Endothelial cell of umbilical vein (primary cell): ENCODE results near the gene ADCY2. TPM values are rescaled to one million over a fixed set of nuclear protein-coding genes. Genes with fewer than 3 reads are reported as not detected.

Source experiments
- BruUV-seq: library from RNA; stranded (reverse); fragments of 400-500 nt; replicated peaks from 2 replicates; lab custom pipeline; 2021; lab: Mats Ljungman, UMichigan
- CTCF ChIA-PET: fragments of 300-600, 350-600 bp; sonication (Branson Sonifier 250); formaldehyde crosslinking; loops from one replicate; lab custom pipeline; 2021; ENCODE audit warnings: antibody characterized with exemption, inconsistent platforms; lab: Charles Lee
- POLR2A ChIA-PET: fragments of 300-600, 350-600 bp; sonication (Branson Sonifier 250); formaldehyde crosslinking; loops from one replicate; lab custom pipeline; 2021; ENCODE audit warnings: antibody characterized with exemption, inconsistent platforms; lab: Charles Lee
- DNase-seq: peaks from one replicate; pipeline ENCODE4 v3.0.0-alpha.2; 2011; ENCODE audit warnings: low read depth, low spot score
- FAIRE-seq: peaks from 2 replicates; lab custom pipeline; 2011; peaks lifted over from hg19 to GRCh38; lab: Jason Lieb, UNC
- H2AFZ ChIP-seq: 2 replicates; pipeline ENCODE4 v1.6.0; 2012; ENCODE audit warnings: low read depth, low read length, control low read depth, inconsistent platforms
- H3K27ac ChIP-seq: 2 replicates; pipeline ENCODE4 v1.5.1; 2011; ENCODE audit warnings: low read depth, mild to moderate bottlenecking, control low read depth, low read length, moderate library complexity; ENCODE audit not compliant: insufficient read depth
- H3K27me3 ChIP-seq, 2 experiments: 2 replicates each; pipeline versions ENCODE4 v1.6.0 to v1.6.1; 2011; ENCODE audit warnings: low read length in 2 of 2, mixed read lengths in 1 of 2; ENCODE audit not compliant: control insufficient read depth in 2 of 2, insufficient read depth in 2 of 2
- H3K36me3 ChIP-seq, 2 experiments: 2 replicates in 1 of 2; 3 replicates in 1 of 2; pipeline ENCODE4 v1.5.1; 2011; ENCODE audit warnings: low read length in 2 of 2, mild to moderate bottlenecking in 1 of 2, moderate library complexity in 1 of 2; ENCODE audit not compliant: control insufficient read depth in 2 of 2, insufficient read depth in 2 of 2; ENCODE audit errors: extremely low read depth in 1 of 2
- H3K4me1 ChIP-seq: 3 replicates; pipeline ENCODE4 v1.5.1; 2011; ENCODE audit warnings: mild to moderate bottlenecking, low read length; ENCODE audit not compliant: control insufficient read depth, insufficient read depth; ENCODE audit errors: extremely low read depth
- H3K4me2 ChIP-seq: 2 replicates; pipeline ENCODE4 v1.6.1; 2011; ENCODE audit warnings: low read length, control low read depth, mixed read lengths; ENCODE audit not compliant: insufficient read depth
- H3K4me3 ChIP-seq, 3 experiments: fragments of 200-600 bp in 1 of 3; sonication (generic), shearing (Covaris generic) in 1 of 3; replicated peaks in 1 of 3; 2 replicates each; pipeline ENCODE4 v1.5.1; 2011 to 2016; ENCODE audit warnings: control low read depth in 3 of 3, low read length in 3 of 3, mild to moderate bottlenecking in 2 of 3, inconsistent platforms in 1 of 3, low read depth in 1 of 3, moderate library complexity in 1 of 3; ENCODE audit not compliant: insufficient read depth in 1 of 3
- H3K79me2 ChIP-seq: 2 replicates; pipeline ENCODE4 v1.6.0; 2012; ENCODE audit warnings: low read length, inconsistent platforms; ENCODE audit not compliant: control insufficient read depth, insufficient read depth
- H3K9ac ChIP-seq: replicated peaks from 2 replicates; pipeline ENCODE3; 2011; ENCODE audit warnings: low read length, control low read depth; ENCODE audit not compliant: insufficient read depth; ENCODE audit errors: extremely low read depth
- H3K9me1 ChIP-seq: replicated peaks from 3 replicates; pipeline ENCODE4 v1.6.0; 2011; ENCODE audit warnings: mild to moderate bottlenecking, low read length; ENCODE audit not compliant: control insufficient read depth, insufficient read depth; ENCODE audit errors: extremely low read depth
- H3K9me3 ChIP-seq: replicated peaks from 2 replicates; pipeline ENCODE4 v1.5.1; 2012; ENCODE audit warnings: low read length, inconsistent platforms; ENCODE audit not compliant: control insufficient read depth, insufficient read depth
- H4K20me1 ChIP-seq: replicated peaks from 2 replicates; pipeline ENCODE3; 2011; ENCODE audit warnings: mild to moderate bottlenecking, low read length; ENCODE audit not compliant: control insufficient read depth, insufficient read depth; ENCODE audit errors: extremely low read depth
- EZH2 ChIP-seq: IDR thresholded peaks from 2 replicates; pipeline ENCODE4 v1.6.1; 2012; ENCODE audit warnings: borderline replicate concordance, low read depth, mild to moderate bottlenecking, moderate library complexity, low read length, inconsistent platforms; ENCODE audit not compliant: severe bottlenecking
- FOS ChIP-seq: IDR thresholded peaks from 2 replicates; pipeline ENCODE4 v1.6.1; 2011; ENCODE audit warnings: mild to moderate bottlenecking, low read length, moderate library complexity, borderline replicate concordance; ENCODE audit not compliant: insufficient read depth
- GATA2 ChIP-seq: IDR thresholded peaks from 2 replicates; pipeline ENCODE4 v1.7.0; 2011; ENCODE audit warnings: low read depth, mild to moderate bottlenecking, moderate library complexity, mixed read lengths, low read length; ENCODE audit not compliant: insufficient read length, insufficient read depth
- JUN ChIP-seq: IDR thresholded peaks from 2 replicates; pipeline ENCODE4 v1.6.1; 2011; ENCODE audit warnings: borderline replicate concordance, low read depth; ENCODE audit not compliant: insufficient read length, insufficient read depth
- MYC ChIP-seq: IDR thresholded peaks from one replicate; pipeline ENCODE4 v1.6.1; 2011; ENCODE audit warnings: mild to moderate bottlenecking, low read depth, low read length
- POLR2A ChIP-seq: IDR thresholded peaks from 2 replicates; pipeline ENCODE4 v1.6.1; 2012; ENCODE audit warnings: low read depth, mild to moderate bottlenecking, control low read depth, low read length
- dilution Hi-C: fragments of 300-500 bp; cut with MboI; formaldehyde crosslinking; loops from one replicate; pipeline ENCODE4 v1.15.0; 2019; ENCODE audit warnings: low sequenced_read_pairs; ENCODE audit not compliant: extremely low pct_ligation_motif_present
- intact Hi-C: fragments of 100-400 bp; cut with micrococcal nuclease; formaldehyde crosslinking; loops from one replicate; pipeline ENCODE4 v1.10.0; 2022
- polyA plus RNA-seq, 4 experiments: library from polyadenylated mRNA; depleted of rRNA in 3 of 4; stranded (reverse) in 3 of 4; unstranded in 1 of 4; fragments of >200 nt; gene quantifications; 2 replicates each; pipeline versions ENCODE4 v1.2.1 to v1.2.3, GENCODE V29; 2011 to 2012; ENCODE audit warnings: missing spikeins in 1 of 4
- total RNA-seq: library from RNA; stranded (reverse); gene quantifications from 2 replicates; pipeline ENCODE4 v1.2.3, GENCODE V29; 2021
- TF ChIP-seq, protein P1 (sequence below), 2 donors: IDR thresholded peaks; 1 replicate in 1 of 2; 2 replicates in 1 of 2; pipeline ENCODE4 v1.5.1; 2011; ENCODE audit warnings: low read length in 2 of 2, mild to moderate bottlenecking in 2 of 2, moderate library complexity in 2 of 2, control low read depth in 1 of 2, inconsistent platforms in 1 of 2, low read depth in 1 of 2; ENCODE audit not compliant: insufficient read depth in 1 of 2; ENCODE audit errors: extremely low read depth in 1 of 2

ADCY2 gene
- total and polyA plus RNA-seq, 2 donors (not counting 3 experiments of a cell fraction or from before 2014, with no cell fraction given) = under 0.01 TPM; not detected in 1

DNA sequence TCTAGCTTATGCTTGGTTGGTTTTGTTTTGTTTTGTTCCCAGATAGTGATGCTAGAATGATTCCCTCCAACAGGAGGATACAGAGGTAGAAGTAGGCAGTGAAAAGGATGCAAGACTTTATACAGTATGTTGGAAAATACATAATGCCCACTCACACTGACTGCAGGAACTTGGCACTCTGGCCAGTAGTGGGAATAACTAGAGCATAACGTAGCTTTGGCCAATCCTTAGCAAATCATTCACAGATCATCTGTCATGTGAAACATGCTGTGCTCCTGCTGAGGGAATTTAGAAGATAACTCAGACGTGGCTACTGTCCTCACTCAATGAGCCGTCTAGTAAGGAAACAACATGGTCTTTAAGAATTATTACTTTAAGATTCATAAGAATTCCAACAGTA is 441.5 kb downstream of the ADCY2 start:
- no peaks in the 10 kb centered on the region for H3K9me1 ChIP-seq
- H3K79me2 ChIP-seq = no peaks in the 10 kb centered on the region
- H3K27ac ChIP-seq = no peak overlapping the region
- FAIRE-seq = no peak
- H3K9ac ChIP-seq = no peak overlapping the region
- BruUV-seq = no TSS peak
- intact Hi-C loops = no loop called here
- TF ChIP-seq GATA2 (no peak), POLR2A (no peak), MYC (no peak), JUN (no peak), EZH2 (no peak)
- no peaks in the 10 kb centered on the region for H4K20me1 ChIP-seq
- H3K27me3 ChIP-seq = no peaks in the 10 kb centered on the region
- H3K4me1 ChIP-seq = no peaks in the 10 kb centered on the region
- no peak overlapping the region for H3K4me3 ChIP-seq
- no peak overlapping the region for H2AFZ ChIP-seq
- POLR2A ChIA-PET = no interaction called here
- H3K36me3 ChIP-seq = no peaks in the 10 kb centered on the region
- dilution Hi-C loops = no loop called here
- DNase-seq = no peak
- CTCF ChIA-PET = no interaction called here
- H3K4me2 ChIP-seq = no peak overlapping the region
- no peaks in the 10 kb centered on the region for H3K9me3 ChIP-seq

DNA sequence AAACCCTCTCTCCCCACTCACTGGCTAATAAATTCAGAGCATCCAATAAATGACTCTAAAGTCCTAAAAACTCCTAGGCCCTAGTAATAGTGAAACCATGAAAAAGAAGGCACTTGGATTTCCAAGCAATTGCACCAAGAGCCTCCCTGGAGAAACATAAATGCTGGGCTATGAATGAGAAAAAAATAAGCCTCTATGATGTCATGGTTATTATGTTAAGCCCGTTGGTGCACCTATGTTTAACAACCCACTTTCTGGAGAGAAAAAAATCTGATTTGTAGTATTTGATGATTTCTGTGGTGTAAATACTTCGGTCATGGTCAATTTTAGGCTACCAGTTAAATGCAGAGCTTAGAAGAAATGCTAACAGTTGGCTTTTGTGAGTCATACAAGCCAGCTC is 446.6 kb downstream of the ADCY2 start:
- Histone ChIP-seq H3K36me3 (no peaks in the 10 kb centered on the region), H3K4me1 (no peaks in the 10 kb centered on the region), H3K9ac (no peak overlapping the region), H3K9me1 (no peaks in the 10 kb centered on the region), H3K4me2 (no peak overlapping the region), H3K9me3 (no peaks in the 10 kb centered on the region), H3K79me2 (no peaks in the 10 kb centered on the region), H2AFZ (no peak overlapping the region), H3K27ac (no peak overlapping the region), H3K4me3 (no peak overlapping the region), H4K20me1 (no peaks in the 10 kb centered on the region), H3K27me3 (peaks cover 2 to 5% of the 10 kb centered on the region in 2 experiments)
- dilution Hi-C loops (no loop called here), intact Hi-C loops (no loop called here)
- no peak for DNase-seq
- no peak for FAIRE-seq
- BruUV-seq = no TSS peak
- POLR2A ChIA-PET = no interaction called here
- CTCF ChIA-PET = no interaction called here
- TF ChIP-seq GATA2 = no peak
- no peak for TF ChIP-seq EZH2
- TF ChIP-seq MYC = no peak
- no peak for TF ChIP-seq POLR2A
- TF ChIP-seq FOS = no peak
- TF ChIP-seq, protein P1, sequence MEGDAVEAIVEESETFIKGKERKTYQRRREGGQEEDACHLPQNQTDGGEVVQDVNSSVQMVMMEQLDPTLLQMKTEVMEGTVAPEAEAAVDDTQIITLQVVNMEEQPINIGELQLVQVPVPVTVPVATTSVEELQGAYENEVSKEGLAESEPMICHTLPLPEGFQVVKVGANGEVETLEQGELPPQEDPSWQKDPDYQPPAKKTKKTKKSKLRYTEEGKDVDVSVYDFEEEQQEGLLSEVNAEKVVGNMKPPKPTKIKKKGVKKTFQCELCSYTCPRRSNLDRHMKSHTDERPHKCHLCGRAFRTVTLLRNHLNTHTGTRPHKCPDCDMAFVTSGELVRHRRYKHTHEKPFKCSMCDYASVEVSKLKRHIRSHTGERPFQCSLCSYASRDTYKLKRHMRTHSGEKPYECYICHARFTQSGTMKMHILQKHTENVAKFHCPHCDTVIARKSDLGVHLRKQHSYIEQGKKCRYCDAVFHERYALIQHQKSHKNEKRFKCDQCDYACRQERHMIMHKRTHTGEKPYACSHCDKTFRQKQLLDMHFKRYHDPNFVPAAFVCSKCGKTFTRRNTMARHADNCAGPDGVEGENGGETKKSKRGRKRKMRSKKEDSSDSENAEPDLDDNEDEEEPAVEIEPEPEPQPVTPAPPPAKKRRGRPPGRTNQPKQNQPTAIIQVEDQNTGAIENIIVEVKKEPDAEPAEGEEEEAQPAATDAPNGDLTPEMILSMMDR (IDR thresholded peaks at IDR 0.05; ENCODE audit: extremely low read depth in 1 of 2, insufficient read depth in 1 of 2, low read depth in 1 of 2, low read length in 2 of 2) = no peak
